ENCODE results near the gene GPR107. TPM values are rescaled to one million over a fixed set of nuclear protein-coding genes. Genes with fewer than 3 reads are reported as not detected.

The GPR107 gene
- total and polyA plus RNA-seq, 2 experiments from 2014 or later, result 6.2 to 30.7 TPM

GRCh38 chr9:130022566-130023143 is 31.1 kb upstream of the GPR107 start:
- no peak overlapping the region for H3K4me3 Mint-ChIP-seq
- H3K79me2 ChIP-seq (replicated peaks; ENCODE audit: insufficient read depth), result peaks cover 47% of the 10 kb centered on the region

More at GRCh38 chr9:130022566-130023143, 31.1 kb upstream of the GPR107 start:
- Histone ChIP-seq H3K4me2 (no peak overlapping the region), H3F3A (replicated peaks; ENCODE audit: low read depth) (no peaks in the 10 kb centered on the region), H3K9me2 (ENCODE audit: insufficient read depth) (no peaks in the 10 kb centered on the region), H3K27me3 (ENCODE audit: insufficient read depth) (no peaks in the 10 kb centered on the region), H2AFZ (no peak overlapping the region), H3K36me3 (ENCODE audit: insufficient read depth) (no peaks in the 10 kb centered on the region), H3K4me3 (no peak overlapping the region), H3K4me1 (ENCODE audit: insufficient read depth) (no peaks in the 10 kb centered on the region), H4K20me1 (replicated peaks; ENCODE audit: insufficient read depth) (peaks cover 12% of the 10 kb centered on the region; the same call in 1 of the 2 replicates), H3K27ac (ENCODE audit: low read depth) (no peak overlapping the region)
- Mint-ChIP-seq H3K36me3 (ENCODE audit: low read depth) (no peaks in the 10 kb centered on the region), H3K27ac (0 out of 2 replicates have a peak overlapping the region, but pooled peaks have one; percentile 27), H3K9me3 (no peaks in the 10 kb centered on the region), H3K4me1 (0 out of 3 replicates have a peak, but pooled peaks cover 2% of the 10 kb centered on the region), H3K27me3 (ENCODE audit: insufficient read depth, low read depth, poor library complexity) (no peaks in the 10 kb centered on the region)
- no peak for TF ChIP-seq CTCF (conservative IDR thresholded peaks at IDR 0.05; ENCODE audit: low read depth in 2 of 2)
- no peak for TF ChIP-seq NANOG (IDR thresholded peaks at IDR 0.05; ENCODE audit: borderline replicate concordance)
- TF ChIP-seq EZH2phosphoT487 (IDR thresholded peaks at IDR 0.05; ENCODE audit: unreplicated experiment), result no peak
- no peak for TF ChIP-seq ZNF462 (CRISPR knock-in tag; IDR thresholded peaks at IDR 0.05)
- TF ChIP-seq JUNB (IDR thresholded peaks at IDR 0.05; ENCODE audit: unreplicated experiment), result no peak
- no peak for TF ChIP-seq ETS1 (IDR thresholded peaks at IDR 0.05)
- TF ChIP-seq ZNF331 (CRISPR knock-in tag; IDR thresholded peaks at IDR 0.05; ENCODE audit: low read depth), result no peak
- TF ChIP-seq STAT1 (IDR thresholded peaks at IDR 0.05; ENCODE audit: unreplicated experiment), result no peak
- no peak for TF ChIP-seq POLR2AphosphoS5 (IDR thresholded peaks at IDR 0.05; ENCODE audit: low read depth)
- no peak for TF ChIP-seq REST (IDR thresholded peaks at IDR 0.05; ENCODE audit: unreplicated experiment)
- no peak for TF ChIP-seq EZH2 (IDR thresholded peaks at IDR 0.05; ENCODE audit: low read depth, unreplicated experiment)
- no peak for TF ChIP-seq CREB1 (CRISPR knock-in tag; IDR thresholded peaks at IDR 0.05; ENCODE audit: low read depth)
- TF ChIP-seq ZNF114 (CRISPR knock-in tag; IDR thresholded peaks at IDR 0.05), result no peak
- DNase-seq (ENCODE audit: low spot score) (no peak), ATAC-seq (no peak)

Data from GM23338 (cell line).